GM12865 (cell line): Measurements from ENCODE around the gene SORL1-AS1.

ENCODE experiments used
- DNase-seq: peaks from one replicate; pipeline ENCODE4 v3.0.0; 2010; ENCODE audit warnings: low read depth
- H3K4me3 ChIP-seq: 2 replicates; pipeline ENCODE4 v1.5.1; 2011; ENCODE audit warnings: mild to moderate bottlenecking, low read depth, low read length, control low read depth
- TF ChIP-seq, protein P1 (sequence below): IDR thresholded peaks from 2 replicates; pipeline ENCODE4 v1.5.1; 2011; ENCODE audit warnings: low read length, control low read depth, low read depth, inconsistent platforms; ENCODE audit not compliant: insufficient read depth; ENCODE audit errors: missing control alignments

SORL1-AS1 gene

GRCh38 chr11:121459413-121460017 is 6.7 kb upstream of the SORL1-AS1 start:
- TF ChIP-seq, protein P1, sequence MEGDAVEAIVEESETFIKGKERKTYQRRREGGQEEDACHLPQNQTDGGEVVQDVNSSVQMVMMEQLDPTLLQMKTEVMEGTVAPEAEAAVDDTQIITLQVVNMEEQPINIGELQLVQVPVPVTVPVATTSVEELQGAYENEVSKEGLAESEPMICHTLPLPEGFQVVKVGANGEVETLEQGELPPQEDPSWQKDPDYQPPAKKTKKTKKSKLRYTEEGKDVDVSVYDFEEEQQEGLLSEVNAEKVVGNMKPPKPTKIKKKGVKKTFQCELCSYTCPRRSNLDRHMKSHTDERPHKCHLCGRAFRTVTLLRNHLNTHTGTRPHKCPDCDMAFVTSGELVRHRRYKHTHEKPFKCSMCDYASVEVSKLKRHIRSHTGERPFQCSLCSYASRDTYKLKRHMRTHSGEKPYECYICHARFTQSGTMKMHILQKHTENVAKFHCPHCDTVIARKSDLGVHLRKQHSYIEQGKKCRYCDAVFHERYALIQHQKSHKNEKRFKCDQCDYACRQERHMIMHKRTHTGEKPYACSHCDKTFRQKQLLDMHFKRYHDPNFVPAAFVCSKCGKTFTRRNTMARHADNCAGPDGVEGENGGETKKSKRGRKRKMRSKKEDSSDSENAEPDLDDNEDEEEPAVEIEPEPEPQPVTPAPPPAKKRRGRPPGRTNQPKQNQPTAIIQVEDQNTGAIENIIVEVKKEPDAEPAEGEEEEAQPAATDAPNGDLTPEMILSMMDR: no peak
- H3K4me3 ChIP-seq: no peak overlapping the region
- no peak for DNase-seq

- DNase-seq: no peak
- H3K4me3 ChIP-seq: no peak overlapping the region
- TF ChIP-seq, protein P1: no peak
These were observed 5.8 kb upstream of the SORL1-AS1 start for GRCh38 chr11:121458551-121458950.

GRCh38 chr11:121456816-121457431 is 4.2 kb upstream of the SORL1-AS1 start:
- no peak overlapping the region for H3K4me3 ChIP-seq
- TF ChIP-seq, protein P1: no peak

GRCh38 chr11:121456151-121456550 is 3.4 kb upstream of the SORL1-AS1 start:
- TF ChIP-seq, protein P1: no peak
- DNase-seq: no peak
- no peak overlapping the region for H3K4me3 ChIP-seq

More at GRCh38 chr11:121456816-121457431, 4.2 kb upstream of the SORL1-AS1 start:
- DNase-seq: no peak

GRCh38 chr11:121455115-121455514 is 2.3 kb upstream of the SORL1-AS1 start:
- DNase-seq: no peak
- H3K4me3 ChIP-seq: peak overlapping the region; percentile 84
- TF ChIP-seq, protein P1: no peak

DNA sequence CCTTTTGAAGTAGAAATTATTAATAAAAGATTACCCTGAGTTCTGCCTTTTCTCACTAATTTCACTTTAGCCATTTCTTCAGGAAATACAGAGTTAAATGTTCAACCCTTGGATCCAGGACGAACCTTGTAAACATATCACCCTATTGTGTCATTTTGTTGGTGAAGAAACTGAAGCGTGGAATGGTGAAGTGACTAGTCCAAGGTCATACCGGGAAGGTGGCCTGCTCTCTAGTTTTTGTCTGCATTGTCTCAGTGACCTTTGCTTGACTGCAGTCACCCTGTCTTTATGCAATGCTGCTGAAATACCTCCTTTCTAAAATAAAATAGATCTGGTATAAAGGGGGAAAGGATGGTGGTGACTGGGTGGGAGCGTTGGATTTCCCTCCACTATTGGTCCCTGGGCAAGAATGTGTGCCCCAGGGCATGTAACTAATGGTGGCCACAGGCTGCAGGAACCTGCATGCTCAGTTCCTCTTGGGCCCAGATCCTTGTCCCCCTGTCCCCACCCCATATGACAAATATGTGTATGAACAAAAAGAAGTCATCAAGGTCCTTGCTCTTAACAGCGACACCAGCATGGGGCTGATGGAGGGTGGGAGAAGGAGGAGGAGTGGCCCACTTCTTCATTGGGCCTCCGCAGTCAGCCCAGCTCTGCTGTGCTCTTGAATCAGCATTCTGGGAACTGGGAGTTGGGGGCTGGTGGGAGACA is 977 bp upstream of the SORL1-AS1 start:
- H3K4me3 ChIP-seq: peak overlapping the region; percentile 84

More for the DNA sequence above, 977 bp upstream of the SORL1-AS1 start:
- peak; percentile 54 for DNase-seq
- TF ChIP-seq, protein P1: no peak
